Nephron (organoid): ENCODE results near the gene TSC22D3.

Experiments used
- H3K27ac Mint-ChIP-seq, 3 experiments: 2 replicates each; pipeline ENCODE4 v1.8.0; 2020; ENCODE audit warnings: mixed read lengths in 3 of 3, mild to moderate bottlenecking in 2 of 3, moderate library complexity in 1 of 3
- H3K27me3 Mint-ChIP-seq: 2 replicates; pipeline ENCODE4 v1.8.0; 2021; ENCODE audit warnings: low read depth, mild to moderate bottlenecking, moderate library complexity, mixed read lengths
- H3K36me3 Mint-ChIP-seq: 2 replicates; pipeline ENCODE4 v1.8.0; 2020; ENCODE audit warnings: low read depth, mixed read lengths
- H3K4me1 Mint-ChIP-seq: 2 replicates; pipeline ENCODE4 v1.8.0; 2020; ENCODE audit warnings: mixed read lengths
- H3K4me3 Mint-ChIP-seq, 3 experiments: 2 replicates each; pipeline ENCODE4 v1.8.0; 2020; ENCODE audit warnings: mild to moderate bottlenecking in 3 of 3, mixed read lengths in 3 of 3, moderate library complexity in 2 of 3
- H3K9me3 Mint-ChIP-seq: 2 replicates; pipeline ENCODE4 v1.8.0; 2020; ENCODE audit warnings: mixed read lengths
- CTCF ChIP-seq, 3 experiments: fragments of 200-600 bp; sonication (generic); IDR thresholded peaks; one replicate each; pipeline ENCODE4 v1.5.0; 2021; ENCODE audit warnings: antibody characterized with exemption in 3 of 3; ENCODE audit not compliant: unreplicated experiment in 3 of 3

The TSC22D3 gene

GRCh38 chrX:107748506-107748905, 27.1 kb downstream of the TSC22D3 start:
- Mint-ChIP-seq H3K4me3 (no peak overlapping the region), H3K9me3 (no peaks in the 10 kb centered on the region), H3K4me1 (peaks cover 67% of the 10 kb centered on the region), H3K36me3 (no peaks in the 10 kb centered on the region), H3K27ac (peak overlapping the region in 2 of 3 experiments; percentile 65 to 83), H3K27me3 (peaks cover 4% of the 10 kb centered on the region)
- no peak for TF ChIP-seq CTCF (IDR thresholded peaks at IDR 0.05; ENCODE audit: unreplicated experiment in 3 of 3)

GRCh38 chrX:107747596-107748161, 27.9 kb downstream of the TSC22D3 start:
- Mint-ChIP-seq H3K27me3 (peaks cover 4% of the 10 kb centered on the region), H3K36me3 (no peaks in the 10 kb centered on the region), H3K9me3 (no peaks in the 10 kb centered on the region), H3K4me3 (no peak overlapping the region), H3K27ac (peak overlapping the region; percentile 51 to 83 (median 65)), H3K4me1 (peaks cover 68% of the 10 kb centered on the region)
- no peak for TF ChIP-seq CTCF (IDR thresholded peaks at IDR 0.05; ENCODE audit: unreplicated experiment in 3 of 3)

GRCh38 chrX:107744868-107745267, 30.7 kb downstream of the TSC22D3 start:
- peaks cover 2% of the 10 kb centered on the region for H3K9me3 Mint-ChIP-seq
- H3K27ac Mint-ChIP-seq: peak overlapping the region in 2 of 3 experiments; percentile 38 to 65
- H3K36me3 Mint-ChIP-seq: no peaks in the 10 kb centered on the region
- no peak for TF ChIP-seq CTCF (IDR thresholded peaks at IDR 0.05; ENCODE audit: unreplicated experiment in 3 of 3)
- H3K4me3 Mint-ChIP-seq: no peak overlapping the region
- peaks cover 69% of the 10 kb centered on the region for H3K4me1 Mint-ChIP-seq
- H3K27me3 Mint-ChIP-seq: peaks cover 4% of the 10 kb centered on the region

- Mint-ChIP-seq H3K36me3 (no peaks in the 10 kb centered on the region), H3K9me3 (peaks cover 3% of the 10 kb centered on the region), H3K4me1 (peaks cover 73% of the 10 kb centered on the region), H3K27ac (peak overlapping the region in 1 of 3 experiments; percentile 99), H3K27me3 (peaks cover 4% of the 10 kb centered on the region), H3K4me3 (no peak overlapping the region)
- TF ChIP-seq CTCF (IDR thresholded peaks at IDR 0.05; ENCODE audit: unreplicated experiment in 3 of 3): no peak
Measured at GRCh38 chrX:107743995-107744394, 31.6 kb downstream of the TSC22D3 start.

GRCh38 chrX:107742700-107743191, 32.8 kb downstream of the TSC22D3 start:
- no peaks in the 10 kb centered on the region for H3K36me3 Mint-ChIP-seq
- peaks cover 3% of the 10 kb centered on the region for H3K9me3 Mint-ChIP-seq
- peaks cover 4% of the 10 kb centered on the region for H3K27me3 Mint-ChIP-seq
- peak overlapping the region; percentile 76 to 83 (median 77) for H3K4me3 Mint-ChIP-seq
- no peak for TF ChIP-seq CTCF (IDR thresholded peaks at IDR 0.05; ENCODE audit: unreplicated experiment in 3 of 3)
- peak overlapping the region; percentile 98 to 99 (median 99) for H3K27ac Mint-ChIP-seq
- peaks cover 66% of the 10 kb centered on the region for H3K4me1 Mint-ChIP-seq

GRCh38 chrX:107741404-107741790, 34.2 kb downstream of the TSC22D3 start:
- H3K4me1 Mint-ChIP-seq: peaks cover 59% of the 10 kb centered on the region
- H3K27ac Mint-ChIP-seq: peak overlapping the region; percentile 98 to 99 (median 99)
- H3K36me3 Mint-ChIP-seq: no peaks in the 10 kb centered on the region

More at GRCh38 chrX:107741404-107741790, 34.2 kb downstream of the TSC22D3 start:
- TF ChIP-seq CTCF (IDR thresholded peaks at IDR 0.05; ENCODE audit: unreplicated experiment in 3 of 3): no peak
- peaks cover 3% of the 10 kb centered on the region for H3K9me3 Mint-ChIP-seq
- H3K27me3 Mint-ChIP-seq: peaks cover 4% of the 10 kb centered on the region
- H3K4me3 Mint-ChIP-seq: peak overlapping the region; percentile 76 to 83 (median 77)
